Pancreas (tissue), 10 donors: Measurements from ENCODE around the gene TRAK1. TPM values are rescaled to one million over a fixed set of nuclear protein-coding genes. Genes with fewer than 3 reads are reported as not detected.

Experiments
- ATAC-seq, 4 donors: fragments of 200-7000 bp; cut with Tn5 transposase; one replicate each; pipeline versions ENCODE4 v1.8.0 to v1.9.1; 2020; ENCODE audit warnings: mild to moderate bottlenecking in 4 of 4, moderate library complexity in 4 of 4
- DNase-seq, 6 donors: peaks; one replicate each; pipeline ENCODE4 v3.0.0-alpha.2; 2020
- FAIRE-seq: peaks from 2 replicates; lab custom pipeline; 2012; peaks lifted over from hg19 to GRCh38; lab: Jason Lieb, UNC
- H3K27ac ChIP-seq, 4 donors: fragments of 200-600 bp; sonication (generic); 1 replicate in 3 of 4; 2 replicates in 1 of 4; pipeline versions ENCODE4 v1.5.0 to v1.8.0; 2020
- H3K27me3 ChIP-seq, 4 donors: fragments of 200-600 bp; one replicate each; pipeline ENCODE4 v1.8.0; 2021
- H3K36me3 ChIP-seq, 3 donors: fragments of 200-600 bp; sonication (generic) in 1 of 3; one replicate each; pipeline versions ENCODE4 v1.5.0 to v1.8.0; 2020 to 2021
- H3K4me1 ChIP-seq, 3 donors: fragments of 200-600 bp; one replicate each; pipeline ENCODE4 v1.8.0; 2021
- H3K4me3 ChIP-seq, 4 donors: fragments of 200-600 bp; sonication (generic) in 2 of 4; one replicate each; pipeline versions ENCODE4 v1.5.0 to v1.8.0; 2020 to 2021
- H3K9me3 ChIP-seq, 4 donors: fragments of 200-600 bp; one replicate each; pipeline ENCODE4 v1.8.0; 2021
- WGBS, 2 donors: extraction: QIAGEN DNeasy Blood & Tissue Kit; methylation state at CpG; one replicate each; pipeline ENCODE4 v1.1.7; 2013; 5-methylcytosine and 5-hydroxymethylcytosine counted together
- intact Hi-C, 3 donors: fragments of 100-400 bp; cut with DNase I; formaldehyde crosslinking; loops; one replicate each; pipeline versions ENCODE4 v1.11.1 to v1.14.2; 2022
- polyA plus RNA-seq, 2 donors: library from polyadenylated mRNA; stranded (reverse); fragments of 200-250 nt; gene quantifications; one replicate each; pipeline ENCODE4 v1.2.3, GENCODE V29; 2013
- total RNA-seq, 6 donors: library from RNA; stranded (reverse); fragmentation: NEBNext Ultra II Directional in 4 of 6; extraction: Animal tissue kit (Norgen Biotek cat#: 25700) in 4 of 6; gene quantifications; one replicate each; pipeline versions ENCODE4 v1.2.1 to v1.2.4, GENCODE V29; 2021 to 2023
- TF ChIP-seq, protein P1 (sequence below), 4 donors: fragments of 200-600 bp; sonication (generic) in 3 of 4; IDR thresholded peaks; one replicate each; pipeline versions ENCODE4 v1.5.0 to v1.8.0; 2021; ENCODE audit warnings: antibody characterized with exemption in 4 of 4
- donor health status: healthy with polysubstance abuse.
- donor health status: DM: no; HTN: no; CAD: no; lungs with moderate emphysema.
- donor health status: DM: no; HTN: no; CAD: no.
- donor health status: control.
- donor health status: control.
- donor health status: Bipolar disorder and iron deficiency.
- donor health status: DM: yes; HTN: yes; CAD: no.
- donor health status: DM: no; HTN: no; CAD: no.
- donor health status: DM: no; HTN: no; CAD: no.
- donor health status: DM: yes; HTN: yes; CAD: no.

The TRAK1 gene
- total and polyA plus RNA-seq, 8 donors, result 9.3 to 24.3 (median 11.7) TPM

DNA sequence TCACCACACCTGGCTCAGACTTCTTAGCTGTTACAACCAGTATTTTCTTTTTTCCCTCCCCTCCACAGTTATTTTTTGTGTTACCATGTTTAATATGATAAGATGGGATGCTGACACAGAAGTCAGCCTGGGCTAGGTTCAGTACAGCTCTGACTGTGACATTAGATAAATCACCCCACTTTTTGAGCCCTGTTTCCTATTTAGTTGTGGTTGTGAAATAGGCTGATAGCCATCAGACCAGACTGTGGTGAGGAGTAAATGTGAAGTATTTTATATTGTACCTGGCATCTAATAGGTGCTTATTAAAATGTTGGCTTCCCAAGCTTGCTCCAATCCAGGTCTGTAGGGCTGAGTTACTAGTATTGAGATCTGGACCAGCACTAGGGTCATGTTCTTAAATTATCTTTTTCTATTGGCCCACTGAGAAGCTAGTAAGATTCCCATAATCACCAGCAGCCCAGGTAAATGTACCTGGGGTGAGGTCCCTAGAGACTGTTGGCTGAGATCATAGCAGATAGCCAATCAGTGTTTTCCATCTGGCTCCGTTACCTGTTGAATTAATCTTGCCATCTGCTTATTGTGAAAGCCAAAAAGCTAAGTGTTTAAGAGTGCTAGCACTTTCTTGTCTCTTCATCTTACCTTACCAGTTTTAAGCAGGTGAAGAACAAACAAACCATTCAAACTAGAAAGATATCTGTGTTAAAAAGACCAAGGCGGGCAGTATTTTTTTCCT lies 113.9 kb downstream of the TRAK1 start:
- DNase-seq, result no peak
- no peaks in the 10 kb centered on the region for H3K4me1 ChIP-seq
- no peaks in the 10 kb centered on the region for H3K27me3 ChIP-seq
- no peak for ATAC-seq
- FAIRE-seq, result no peak
- H3K27ac ChIP-seq, result no peak overlapping the region
- H3K9me3 ChIP-seq, result no peaks in the 10 kb centered on the region
- TF ChIP-seq, protein P1, sequence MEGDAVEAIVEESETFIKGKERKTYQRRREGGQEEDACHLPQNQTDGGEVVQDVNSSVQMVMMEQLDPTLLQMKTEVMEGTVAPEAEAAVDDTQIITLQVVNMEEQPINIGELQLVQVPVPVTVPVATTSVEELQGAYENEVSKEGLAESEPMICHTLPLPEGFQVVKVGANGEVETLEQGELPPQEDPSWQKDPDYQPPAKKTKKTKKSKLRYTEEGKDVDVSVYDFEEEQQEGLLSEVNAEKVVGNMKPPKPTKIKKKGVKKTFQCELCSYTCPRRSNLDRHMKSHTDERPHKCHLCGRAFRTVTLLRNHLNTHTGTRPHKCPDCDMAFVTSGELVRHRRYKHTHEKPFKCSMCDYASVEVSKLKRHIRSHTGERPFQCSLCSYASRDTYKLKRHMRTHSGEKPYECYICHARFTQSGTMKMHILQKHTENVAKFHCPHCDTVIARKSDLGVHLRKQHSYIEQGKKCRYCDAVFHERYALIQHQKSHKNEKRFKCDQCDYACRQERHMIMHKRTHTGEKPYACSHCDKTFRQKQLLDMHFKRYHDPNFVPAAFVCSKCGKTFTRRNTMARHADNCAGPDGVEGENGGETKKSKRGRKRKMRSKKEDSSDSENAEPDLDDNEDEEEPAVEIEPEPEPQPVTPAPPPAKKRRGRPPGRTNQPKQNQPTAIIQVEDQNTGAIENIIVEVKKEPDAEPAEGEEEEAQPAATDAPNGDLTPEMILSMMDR (IDR thresholded peaks at IDR 0.05), result no peak
- intact Hi-C loops, result no loop called here
- no peak overlapping the region for H3K4me3 ChIP-seq
- WGBS, 2 donors, result 95% methylated on average over 2 of the region's 2 CpGs
- peaks cover 0 to 26% (median 9%) of the 10 kb centered on the region in 3 donors for H3K36me3 ChIP-seq

GRCh38 chr3:42205800-42206514 lies 114.8 kb downstream of the TRAK1 start:
- ATAC-seq (no peak), FAIRE-seq (no peak), DNase-seq (no peak)
- TF ChIP-seq, protein P1 (IDR thresholded peaks at IDR 0.05), result no peak
- Histone ChIP-seq H3K4me3 (no peak overlapping the region), H3K36me3 (peaks cover 0 to 27% (median 9%) of the 10 kb centered on the region in 3 donors), H3K27ac (no peak overlapping the region), H3K4me1 (no peaks in the 10 kb centered on the region), H3K9me3 (no peaks in the 10 kb centered on the region), H3K27me3 (no peaks in the 10 kb centered on the region)
- 98 to 99% methylated on average over 4 of the region's 4 CpGs for WGBS, 2 donors
- intact Hi-C loops, result no loop called here

DNA sequence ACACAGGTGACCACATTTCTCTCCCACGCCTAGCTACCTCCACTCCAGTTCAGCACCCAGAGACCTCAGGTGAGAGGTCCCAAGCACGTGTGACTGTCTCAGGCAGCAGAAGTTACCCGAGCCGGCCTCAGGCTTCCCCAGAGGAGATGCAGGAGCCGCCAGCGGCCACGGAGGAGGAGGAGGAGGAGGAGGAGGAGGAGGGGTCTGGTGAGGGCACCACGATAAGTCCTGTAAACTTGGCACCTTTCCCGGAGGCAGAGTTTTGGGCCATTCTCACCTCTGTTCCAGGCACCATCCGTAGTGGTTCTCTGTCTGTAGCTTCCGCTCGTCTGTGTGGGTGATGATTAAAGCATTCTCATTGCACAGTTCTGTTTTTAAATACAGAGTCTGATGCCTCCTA lies 118.8 kb downstream of the TRAK1 start:
- intact Hi-C loops, result no loop called here
- TF ChIP-seq, protein P1 (IDR thresholded peaks at IDR 0.05), result no peak
- ATAC-seq (no peak), DNase-seq (no peak), FAIRE-seq (no peak)
- H3K27ac ChIP-seq, result no peak overlapping the region
- no peaks in the 10 kb centered on the region for H3K4me1 ChIP-seq
- peaks cover 0 to 14% (median 0%) of the 10 kb centered on the region in 3 donors for H3K36me3 ChIP-seq
- H3K9me3 ChIP-seq, result no peaks in the 10 kb centered on the region
- no peak overlapping the region for H3K4me3 ChIP-seq
- no peaks in the 10 kb centered on the region for H3K27me3 ChIP-seq
- 77 to 87% methylated on average over 7 to 12 of the region's 12 CpGs for WGBS, 2 donors

GRCh38 chr3:42210726-42211125 lies 119.6 kb downstream of the TRAK1 start:
- WGBS, 2 donors, result 46 to 93% methylated on average over 2 of the region's 2 CpGs
- intact Hi-C loops, result no loop called here
- no peak overlapping the region for H3K4me3 ChIP-seq
- peak in 1 of 4 donors; percentile 29 for ATAC-seq
- H3K36me3 ChIP-seq, result peaks cover 0 to 14% (median 0%) of the 10 kb centered on the region in 3 donors
- H3K27me3 ChIP-seq, result no peaks in the 10 kb centered on the region
- TF ChIP-seq, protein P1 (IDR thresholded peaks at IDR 0.05), result no peak
- DNase-seq, result no peak
- no peak overlapping the region for H3K27ac ChIP-seq
- H3K4me1 ChIP-seq, result no peaks in the 10 kb centered on the region
- no peak for FAIRE-seq
- no peaks in the 10 kb centered on the region for H3K9me3 ChIP-seq
